Measurements from ENCODE around the gene TRAF1.

TRAF1 gene

GRCh38 chr9:120941046-120941770, 14.6 kb upstream of the TRAF1 start:
- Histone ChIP-seq H3K4me2 (ENCODE audit: low read length) (peak overlapping the region; percentile 36), H3K4me1 (ENCODE audit: low read length) (peaks cover 71% of the 10 kb centered on the region)

GRCh38 chr9:120940573-120940972, 14.0 kb upstream of the TRAF1 start:
- Histone ChIP-seq H3K9ac (ENCODE audit: low read length) (no peak overlapping the region), H3K4me2 (ENCODE audit: low read length) (peak overlapping the region; percentile 36), H3K36me3 (replicated peaks; ENCODE audit: low read depth, low read length) (no peaks in the 10 kb centered on the region), H3K27ac (ENCODE audit: low read length) (no peak overlapping the region), H2AFZ (ENCODE audit: low read depth, low read length) (peak overlapping the region; percentile 57; the same call in 1 of the 2 replicates), H3K4me3 (ENCODE audit: low read length) (no peak overlapping the region), H4K20me1 (ENCODE audit: insufficient read depth, low read length) (no peaks in the 10 kb centered on the region), H3K9me3 (ENCODE audit: insufficient read depth, low read length) (no peaks in the 10 kb centered on the region), H3K4me1 (ENCODE audit: low read length) (peaks cover 73% of the 10 kb centered on the region), H3K79me2 (ENCODE audit: low read length) (no peaks in the 10 kb centered on the region), H3K27me3 (ENCODE audit: low read depth, low read length) (no peaks in the 10 kb centered on the region)
- TF ChIP-seq EZH2phosphoT487 (IDR thresholded peaks at IDR 0.05; ENCODE audit: low read depth): no peak
- no peak for TF ChIP-seq CTCF (IDR thresholded peaks at IDR 0.05; ENCODE audit: low read depth, low read length)

More at GRCh38 chr9:120941046-120941770, 14.6 kb upstream of the TRAF1 start:
- H3K36me3 ChIP-seq (replicated peaks; ENCODE audit: low read depth, low read length): no peaks in the 10 kb centered on the region
- no peaks in the 10 kb centered on the region for H3K27me3 ChIP-seq (ENCODE audit: low read depth, low read length)
- no peak overlapping the region for H2AFZ ChIP-seq (ENCODE audit: low read depth, low read length)
- H4K20me1 ChIP-seq (ENCODE audit: insufficient read depth, low read length): no peaks in the 10 kb centered on the region
- TF ChIP-seq EZH2phosphoT487 (IDR thresholded peaks at IDR 0.05; ENCODE audit: low read depth) (no peak), CTCF (IDR thresholded peaks at IDR 0.05; ENCODE audit: low read depth, low read length) (no peak)
- H3K4me3 ChIP-seq (ENCODE audit: low read length): no peak overlapping the region
- H3K9ac ChIP-seq (ENCODE audit: low read length): no peak overlapping the region
- no peaks in the 10 kb centered on the region for H3K9me3 ChIP-seq (ENCODE audit: insufficient read depth, low read length)
- H3K79me2 ChIP-seq (ENCODE audit: low read length): no peaks in the 10 kb centered on the region
- H3K27ac ChIP-seq (ENCODE audit: low read length): no peak overlapping the region

GRCh38 chr9:120938851-120939250, 12.3 kb upstream of the TRAF1 start:
- H3K4me3 ChIP-seq (ENCODE audit: low read length): no peak overlapping the region
- H3K4me2 ChIP-seq (ENCODE audit: low read length): no peak overlapping the region
- H3K27me3 ChIP-seq (ENCODE audit: low read depth, low read length): no peaks in the 10 kb centered on the region
- no peaks in the 10 kb centered on the region for H4K20me1 ChIP-seq (ENCODE audit: insufficient read depth, low read length)
- no peak overlapping the region for H3K9ac ChIP-seq (ENCODE audit: low read length)
- H3K27ac ChIP-seq (ENCODE audit: low read length): no peak overlapping the region
- H3K36me3 ChIP-seq (replicated peaks; ENCODE audit: low read depth, low read length): no peaks in the 10 kb centered on the region
- H2AFZ ChIP-seq (ENCODE audit: low read depth, low read length): no peak overlapping the region
- H3K9me3 ChIP-seq (ENCODE audit: insufficient read depth, low read length): no peaks in the 10 kb centered on the region
- peaks cover 73% of the 10 kb centered on the region for H3K4me1 ChIP-seq (ENCODE audit: low read length)
- TF ChIP-seq EZH2phosphoT487 (IDR thresholded peaks at IDR 0.05; ENCODE audit: low read depth) (no peak), CTCF (IDR thresholded peaks at IDR 0.05; ENCODE audit: low read depth, low read length) (no peak)
- H3K79me2 ChIP-seq (ENCODE audit: low read length): no peaks in the 10 kb centered on the region

- no peaks in the 10 kb centered on the region for H3K9me3 ChIP-seq (ENCODE audit: insufficient read depth, low read length)
- no peaks in the 10 kb centered on the region for H3K79me2 ChIP-seq (ENCODE audit: low read length)
- peak overlapping the region; percentile 94 for H3K27ac ChIP-seq (ENCODE audit: low read length)
- H3K4me2 ChIP-seq (ENCODE audit: low read length): no peak overlapping the region
- H3K9ac ChIP-seq (ENCODE audit: low read length): peak overlapping the region; percentile 77; the same call in 1 of the 2 replicates
- no peaks in the 10 kb centered on the region for H3K36me3 ChIP-seq (replicated peaks; ENCODE audit: low read depth, low read length)
- H3K4me3 ChIP-seq (ENCODE audit: low read length): no peak overlapping the region
- H2AFZ ChIP-seq (ENCODE audit: low read depth, low read length): no peak overlapping the region
- no peaks in the 10 kb centered on the region for H3K27me3 ChIP-seq (ENCODE audit: low read depth, low read length)
- TF ChIP-seq EZH2phosphoT487 (IDR thresholded peaks at IDR 0.05; ENCODE audit: low read depth) (no peak), CTCF (IDR thresholded peaks at IDR 0.05; ENCODE audit: low read depth, low read length) (no peak)
- H4K20me1 ChIP-seq (ENCODE audit: insufficient read depth, low read length): no peaks in the 10 kb centered on the region
- H3K4me1 ChIP-seq (ENCODE audit: low read length): peaks cover 73% of the 10 kb centered on the region
These were observed 11.0 kb upstream of the TRAF1 start for GRCh38 chr9:120937596-120937995.
